ENCODE data around the gene SCAPER.

DNA sequence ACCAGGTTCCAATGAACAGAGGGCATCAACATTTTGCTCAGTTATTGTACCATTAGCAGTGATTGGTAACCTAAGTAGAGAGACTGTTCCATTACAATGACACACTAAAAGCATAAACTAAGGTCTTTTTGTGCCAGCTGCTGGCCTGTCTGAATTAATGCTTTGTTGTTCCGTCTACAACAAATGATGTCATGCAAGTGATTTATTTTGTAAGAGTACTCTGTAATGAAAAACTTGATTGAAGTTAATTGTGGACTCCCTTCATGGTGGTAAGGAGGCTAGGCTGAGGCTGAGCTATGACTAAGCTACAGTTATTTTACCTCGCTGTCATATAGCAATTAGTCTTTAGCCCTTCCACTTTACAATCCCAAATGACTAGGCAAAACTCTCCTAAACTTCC lies 49.6 kb upstream of the SCAPER start:
- TF ChIP-seq, protein P1, sequence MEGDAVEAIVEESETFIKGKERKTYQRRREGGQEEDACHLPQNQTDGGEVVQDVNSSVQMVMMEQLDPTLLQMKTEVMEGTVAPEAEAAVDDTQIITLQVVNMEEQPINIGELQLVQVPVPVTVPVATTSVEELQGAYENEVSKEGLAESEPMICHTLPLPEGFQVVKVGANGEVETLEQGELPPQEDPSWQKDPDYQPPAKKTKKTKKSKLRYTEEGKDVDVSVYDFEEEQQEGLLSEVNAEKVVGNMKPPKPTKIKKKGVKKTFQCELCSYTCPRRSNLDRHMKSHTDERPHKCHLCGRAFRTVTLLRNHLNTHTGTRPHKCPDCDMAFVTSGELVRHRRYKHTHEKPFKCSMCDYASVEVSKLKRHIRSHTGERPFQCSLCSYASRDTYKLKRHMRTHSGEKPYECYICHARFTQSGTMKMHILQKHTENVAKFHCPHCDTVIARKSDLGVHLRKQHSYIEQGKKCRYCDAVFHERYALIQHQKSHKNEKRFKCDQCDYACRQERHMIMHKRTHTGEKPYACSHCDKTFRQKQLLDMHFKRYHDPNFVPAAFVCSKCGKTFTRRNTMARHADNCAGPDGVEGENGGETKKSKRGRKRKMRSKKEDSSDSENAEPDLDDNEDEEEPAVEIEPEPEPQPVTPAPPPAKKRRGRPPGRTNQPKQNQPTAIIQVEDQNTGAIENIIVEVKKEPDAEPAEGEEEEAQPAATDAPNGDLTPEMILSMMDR (IDR thresholded peaks at IDR 0.05): no peak
- no peak for TF ChIP-seq POLR2A (IDR thresholded peaks at IDR 0.05)
- TF ChIP-seq POLR2AphosphoS5 (IDR thresholded peaks at IDR 0.05): no peak

Data from breast epithelium (tissue), 3 donors.